OCI-LY1 (cell line): ENCODE measurements around the gene MORN5.

Experiments used
- H2AFZ ChIP-seq: fragments of 200-600 bp; sonication (generic), shearing (Covaris generic); 2 replicates; pipeline ENCODE4 v1.6.0; 2014; ENCODE audit warnings: antibody characterized with exemption, mild to moderate bottlenecking, low read length
- H3F3A ChIP-seq: fragments of 200-600 bp; sonication (generic), shearing (Covaris generic); 2 replicates; pipeline ENCODE4 v1.6.0; 2014; ENCODE audit warnings: mild to moderate bottlenecking, antibody characterized with exemption, low read length, moderate library complexity; ENCODE audit not compliant: insufficient read depth
- H3K27ac ChIP-seq: fragments of 200-600 bp; sonication (generic); 2 replicates; pipeline ENCODE4 v1.5.1; 2014; ENCODE audit warnings: low read length, mixed run types, mild to moderate bottlenecking, low read depth; ENCODE audit not compliant: poor library complexity, severe bottlenecking
- H3K27me3 ChIP-seq: fragments of 200-600 bp; sonication (generic); 2 replicates; pipeline ENCODE4 v1.6.0; 2014; ENCODE audit warnings: antibody characterized with exemption, mild to moderate bottlenecking, low read length, moderate library complexity; ENCODE audit not compliant: insufficient read depth
- H3K36me3 ChIP-seq: fragments of 200-600 bp; sonication (generic); 2 replicates; pipeline ENCODE4 v1.6.1; 2014; ENCODE audit warnings: mild to moderate bottlenecking, antibody characterized with exemption, low read length, moderate library complexity, mixed read lengths; ENCODE audit not compliant: insufficient read depth
- H3K4me1 ChIP-seq: fragments of 200-600 bp; sonication (generic); 2 replicates; pipeline ENCODE4 v1.5.1; 2014; ENCODE audit warnings: mild to moderate bottlenecking, low read length, moderate library complexity; ENCODE audit not compliant: insufficient read depth, severe bottlenecking
- H3K4me2 ChIP-seq: fragments of 200-600 bp; sonication (generic), shearing (Covaris generic); 2 replicates; pipeline ENCODE4 v1.6.1; 2014; ENCODE audit warnings: low read length
- H3K4me3 ChIP-seq: fragments of 200-600 bp; sonication (generic); 2 replicates; pipeline ENCODE4 v1.5.1; 2014; ENCODE audit warnings: low read length, low read depth, mild to moderate bottlenecking, mixed read lengths; ENCODE audit not compliant: poor library complexity, severe bottlenecking
- H3K79me2 ChIP-seq: fragments of 200-600 bp; shearing (Covaris generic); 2 replicates; pipeline ENCODE4 v1.6.1; 2016; ENCODE audit warnings: mixed run types, low read length, mixed read lengths; ENCODE audit not compliant: insufficient read depth
- H3K9ac ChIP-seq: fragments of 200-600 bp; sonication (generic), shearing (Covaris generic); 2 replicates; pipeline ENCODE4 v1.6.1; 2014; ENCODE audit warnings: mild to moderate bottlenecking, low read length, mixed read lengths
- H3K9me2 ChIP-seq: fragments of 200-600 bp; sonication (generic), shearing (Covaris generic); 2 replicates; pipeline ENCODE4 v1.6.1; 2014; ENCODE audit warnings: low read depth, mild to moderate bottlenecking, low read length, mixed read lengths
- H3K9me3 ChIP-seq: fragments of 200-600 bp; shearing (Covaris generic); 2 replicates; pipeline ENCODE4 v1.6.1; 2014; ENCODE audit warnings: low read length, mixed read lengths
- H4K20me1 ChIP-seq: fragments of 200-600 bp; sonication (generic), shearing (Covaris generic); 2 replicates; pipeline ENCODE4 v1.6.0; 2016; ENCODE audit warnings: mild to moderate bottlenecking, low read length; ENCODE audit not compliant: insufficient read depth
- CTCF ChIP-seq: fragments of 200-600 bp; sonication (generic), shearing (Covaris generic); IDR thresholded peaks from 2 replicates; pipeline ENCODE4 v1.5.1; 2017; ENCODE audit warnings: mild to moderate bottlenecking, antibody characterized with exemption, low read length, moderate library complexity, mixed read lengths
- EZH2 ChIP-seq: fragments of 200-600 bp; sonication (generic), shearing (Covaris generic); IDR thresholded peaks from 2 replicates; pipeline ENCODE4 v1.8.0; 2017; ENCODE audit warnings: borderline replicate concordance, mixed run types, mild to moderate bottlenecking, antibody characterized with exemption, low read length, moderate library complexity, mixed read lengths

The MORN5 gene

GRCh38 chr9:122201641-122202040 lies 41.9 kb downstream of the MORN5 start:
- Histone ChIP-seq H3K79me2 (no peaks in the 10 kb centered on the region), H3K4me3 (no peak overlapping the region), H3K27ac (no peak overlapping the region), H3K9me2 (no peaks in the 10 kb centered on the region), H3K9ac (no peak overlapping the region), H3K4me2 (no peak overlapping the region), H4K20me1 (no peaks in the 10 kb centered on the region), H3F3A (no peaks in the 10 kb centered on the region), H3K4me1 (no peaks in the 10 kb centered on the region), H3K27me3 (no peaks in the 10 kb centered on the region), H2AFZ (no peak overlapping the region), H3K9me3 (no peaks in the 10 kb centered on the region), H3K36me3 (no peaks in the 10 kb centered on the region)
- no peak for TF ChIP-seq CTCF
- TF ChIP-seq EZH2, result no peak

GRCh38 chr9:122202111-122202510 lies 42.4 kb downstream of the MORN5 start:
- Histone ChIP-seq H2AFZ (no peak overlapping the region), H3K79me2 (no peaks in the 10 kb centered on the region), H3K4me1 (no peaks in the 10 kb centered on the region), H3K9me3 (no peaks in the 10 kb centered on the region), H3K36me3 (no peaks in the 10 kb centered on the region), H3K9me2 (no peaks in the 10 kb centered on the region), H3F3A (no peaks in the 10 kb centered on the region), H4K20me1 (no peaks in the 10 kb centered on the region), H3K4me2 (no peak overlapping the region), H3K9ac (no peak overlapping the region), H3K27me3 (no peaks in the 10 kb centered on the region), H3K4me3 (no peak overlapping the region), H3K27ac (no peak overlapping the region)
- no peak for TF ChIP-seq EZH2
- no peak for TF ChIP-seq CTCF

GRCh38 chr9:122204055-122204454 lies 44.3 kb downstream of the MORN5 start:
- Histone ChIP-seq H3K4me1 (no peaks in the 10 kb centered on the region), H3K9me3 (no peaks in the 10 kb centered on the region), H3K36me3 (no peaks in the 10 kb centered on the region), H3K79me2 (no peaks in the 10 kb centered on the region), H4K20me1 (no peaks in the 10 kb centered on the region), H3F3A (no peaks in the 10 kb centered on the region), H3K27me3 (no peaks in the 10 kb centered on the region), H3K27ac (no peak overlapping the region), H2AFZ (no peak overlapping the region), H3K9ac (no peak overlapping the region), H3K4me2 (no peak overlapping the region), H3K4me3 (no peak overlapping the region), H3K9me2 (no peaks in the 10 kb centered on the region)
- TF ChIP-seq EZH2 (no peak), CTCF (no peak)
